Activated naive CD4-positive, alpha-beta T cell treated with anti-CD3 and anti-CD28 coated beads, Interleukin-2, amount 50 U/mL, for 72 hours (primary cell): ENCODE measurements around the gene OGFR. TPM values are rescaled to one million over a fixed set of nuclear protein-coding genes. Genes with fewer than 3 reads are reported as not detected.

ENCODE experiments used
- ATAC-seq, 2 donors: fragments of 150-1000 bp; cut with Tn5 transposase; 2 replicates each; pipeline ENCODE4 v1.10.0; 2021; ENCODE audit warnings: mild to moderate bottlenecking in 2 of 2, moderate library complexity in 2 of 2
- DNase-seq, 2 donors: peaks; one replicate each; pipeline ENCODE4 v3.0.0; 2021 to 2022; ENCODE audit warnings: low spot score in 2 of 2
- H3K27ac Mint-ChIP-seq, 2 donors: one replicate each; pipeline ENCODE4 v1.8.0; 2022; ENCODE audit warnings: mild to moderate bottlenecking in 2 of 2, mixed read lengths in 2 of 2
- H3K36me3 Mint-ChIP-seq, 2 donors: one replicate each; pipeline ENCODE4 v1.8.0; 2022; ENCODE audit warnings: mixed read lengths in 2 of 2
- H3K9me3 Mint-ChIP-seq, 2 donors: one replicate each; pipeline ENCODE4 v1.8.0; 2022; ENCODE audit warnings: mixed read lengths in 2 of 2
- total RNA-seq, 2 donors: library from RNA; stranded (reverse); gene quantifications; one replicate each; pipeline ENCODE4 v1.2.3, GENCODE V29; 2022

OGFR gene
- total RNA-seq, 2 donors from 2014 or later = 32.9 to 51.6 TPM

DNA sequence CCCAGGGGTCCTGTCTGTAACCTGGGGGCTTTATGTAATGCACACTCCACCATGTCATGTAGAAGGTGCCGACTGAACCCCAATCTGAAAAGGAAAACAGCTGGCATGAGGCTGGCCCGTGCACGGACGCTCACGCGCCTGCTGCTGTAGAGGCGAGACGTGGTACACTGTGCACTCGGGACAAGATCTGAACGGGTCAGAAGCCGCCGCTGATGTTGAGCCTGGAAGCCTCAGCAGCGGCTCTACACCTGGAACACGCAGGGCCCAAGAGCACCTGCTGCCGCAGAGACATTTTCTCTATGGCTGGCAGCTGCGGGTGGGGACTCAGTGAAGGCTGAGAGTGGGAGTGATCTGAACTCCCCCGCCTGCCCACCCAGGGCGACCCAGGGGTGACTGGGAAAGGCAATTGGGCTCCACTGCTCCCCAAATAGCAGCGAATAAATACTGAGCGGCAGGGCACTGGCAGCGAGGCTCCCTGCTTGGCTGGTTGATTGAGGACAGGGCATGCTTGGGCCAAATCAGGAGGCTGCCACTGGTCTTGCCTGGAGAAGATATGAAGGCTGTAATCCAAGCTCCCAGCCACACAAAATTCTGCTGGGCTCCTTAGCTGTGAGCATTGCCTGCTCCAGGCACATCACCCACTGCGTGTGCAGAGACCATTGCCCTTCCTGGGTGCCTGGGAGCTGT lies 2.5 kb upstream of the OGFR start:
- H3K27ac Mint-ChIP-seq = no peak overlapping the region
- H3K9me3 Mint-ChIP-seq = no peaks in the 10 kb centered on the region
- H3K36me3 Mint-ChIP-seq = peaks cover 5 to 14% of the 10 kb centered on the region in 2 donors
- ATAC-seq (no peak), DNase-seq (no peak)

DNA sequence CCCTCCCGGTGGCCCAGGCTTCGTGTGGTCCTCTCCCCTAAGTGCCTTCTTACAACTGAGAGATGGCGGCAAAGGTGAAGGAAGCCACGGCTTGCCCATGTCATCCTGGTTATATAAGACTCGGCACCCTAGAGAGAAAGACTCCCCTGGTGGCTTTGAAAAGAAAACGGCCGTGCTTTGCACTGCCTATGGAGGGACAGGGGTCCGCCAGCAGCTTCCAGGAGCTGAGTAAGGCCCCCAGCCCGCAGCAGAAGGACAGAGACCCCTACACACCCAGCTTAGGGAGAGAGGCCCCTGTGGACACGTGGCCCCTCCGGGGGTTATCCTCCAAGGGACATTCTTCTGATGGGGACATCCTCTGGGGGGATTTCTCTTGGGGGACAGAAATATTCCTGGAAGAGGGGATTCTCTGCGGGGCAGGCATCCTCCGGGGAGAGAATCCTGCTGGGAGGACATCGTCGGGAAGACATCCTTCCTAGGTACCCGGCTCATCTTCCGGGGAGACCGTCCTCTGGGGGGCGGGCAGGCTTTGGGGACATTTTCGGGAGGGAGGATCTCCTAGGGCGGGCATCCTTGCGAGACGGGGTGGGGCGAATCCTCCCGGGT lies 511 bp upstream of the OGFR start:
- Mint-ChIP-seq H3K36me3 (peaks cover under 1 to 5% of the 10 kb centered on the region in 2 donors), H3K9me3 (no peaks in the 10 kb centered on the region), H3K27ac (peak overlapping the region; percentile 50 to 88)
- DNase-seq (no peak), ATAC-seq (peak; percentile 10 to 14)

DNA sequence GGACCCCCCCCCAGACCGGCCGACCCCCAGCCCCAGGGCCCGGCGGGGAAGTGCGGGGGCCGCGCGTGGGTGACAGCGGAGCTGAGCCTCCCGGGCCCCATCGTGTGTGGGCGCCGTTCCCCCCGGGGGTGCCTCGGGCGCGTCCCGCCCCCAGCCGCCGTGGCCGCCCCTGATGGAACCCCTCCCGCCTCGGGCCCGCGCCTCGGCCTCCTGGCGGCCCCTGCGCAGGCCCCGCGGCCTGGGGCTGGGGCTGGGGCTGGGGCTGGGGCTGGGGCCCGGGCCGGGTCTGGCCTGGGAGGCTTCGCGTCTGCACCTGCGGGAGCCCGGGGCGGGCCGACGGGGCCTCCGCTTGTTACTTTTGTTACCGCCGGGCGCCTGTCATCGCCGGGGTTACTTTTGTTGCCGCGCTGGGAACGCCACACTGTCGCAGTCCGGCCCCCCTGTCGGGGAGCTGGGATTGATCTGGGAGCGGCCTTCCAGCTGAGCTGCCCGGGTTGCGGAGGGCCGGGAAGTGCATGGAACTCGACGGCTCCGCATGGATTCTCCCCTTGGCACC lies 598 bp downstream of the OGFR start:
- peak; percentile 19 to 34 for ATAC-seq
- peaks cover 0 to 5% of the 10 kb centered on the region in 2 donors for H3K36me3 Mint-ChIP-seq
- H3K9me3 Mint-ChIP-seq = no peaks in the 10 kb centered on the region
- peak overlapping the region in 1 of 2 donors; percentile 88 for H3K27ac Mint-ChIP-seq
- DNase-seq = no peak

DNA sequence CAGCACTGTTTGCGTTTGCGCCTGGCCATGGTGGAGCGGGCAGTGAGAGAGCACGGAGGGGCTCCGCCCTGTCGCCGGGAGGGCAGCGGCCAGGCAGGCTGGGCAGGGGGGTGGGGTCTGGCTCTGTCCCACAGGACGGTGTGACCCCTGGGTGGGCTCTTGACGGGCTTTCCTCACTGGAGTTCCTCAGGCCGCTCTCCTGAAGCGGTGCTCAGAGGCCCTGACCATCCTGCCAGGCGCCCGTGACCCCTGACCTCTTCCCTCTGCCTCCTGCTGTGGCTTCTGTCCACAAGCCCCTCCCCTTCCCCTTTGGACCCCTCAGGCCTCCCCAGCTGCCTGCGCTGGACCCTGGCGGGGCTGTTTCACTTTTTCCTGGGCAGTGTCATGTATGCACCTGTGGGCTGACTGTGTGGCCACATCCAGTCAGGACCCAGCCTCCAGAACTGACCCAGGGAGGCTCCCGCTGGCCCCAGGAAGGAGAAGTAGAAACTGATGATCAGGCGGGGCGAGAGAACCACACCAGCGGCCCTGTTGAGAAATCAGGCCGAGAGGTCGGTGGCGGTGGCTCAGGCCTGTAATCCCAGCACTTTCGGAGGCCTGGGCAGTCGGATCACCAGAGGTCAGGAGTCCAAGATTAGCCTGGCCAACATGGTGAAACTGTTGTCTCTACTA lies 1.2 kb downstream of the OGFR start:
- Mint-ChIP-seq H3K36me3 (peaks cover 0 to 5% of the 10 kb centered on the region in 2 donors), H3K27ac (peak overlapping the region; percentile 50 to 76), H3K9me3 (no peaks in the 10 kb centered on the region)
- no peak for ATAC-seq
- no peak for DNase-seq

DNA sequence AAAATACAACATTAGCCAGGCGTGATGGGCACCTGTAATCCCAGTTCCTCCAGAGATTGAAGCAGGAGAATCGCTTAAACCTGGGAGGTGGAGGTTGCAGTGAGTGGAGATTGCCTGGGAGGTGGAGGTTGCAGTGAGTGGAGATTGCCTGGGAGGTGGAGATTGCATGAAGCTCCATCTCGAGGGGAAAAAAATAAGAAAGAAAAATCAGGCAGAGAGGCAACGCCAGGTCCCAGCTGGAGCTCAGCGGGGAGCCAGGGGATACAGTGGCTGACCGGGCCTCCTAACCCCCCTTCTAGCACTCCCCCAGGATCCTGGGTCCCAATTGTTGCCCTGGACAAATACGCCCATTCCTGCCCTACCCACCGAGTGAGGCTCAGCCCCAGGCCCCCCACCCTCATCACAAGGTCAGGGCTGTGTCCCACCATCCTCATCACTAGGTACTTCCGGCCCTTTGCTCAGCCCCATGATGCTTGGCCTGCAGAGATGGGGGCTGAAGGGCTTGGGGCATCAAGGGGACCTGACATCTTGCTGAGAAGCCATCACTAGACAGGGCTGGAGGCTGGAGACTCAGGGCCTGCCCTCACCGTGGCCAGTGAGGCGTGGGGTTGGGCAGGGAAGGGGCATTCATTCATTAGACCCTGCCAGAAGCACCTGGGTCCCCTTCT lies 1.9 kb downstream of the OGFR start:
- Mint-ChIP-seq H3K9me3 (no peaks in the 10 kb centered on the region), H3K36me3 (peaks cover 0 to 5% of the 10 kb centered on the region in 2 donors), H3K27ac (peak overlapping the region in 1 of 2 donors; percentile 76)
- no peak for ATAC-seq
- no peak for DNase-seq

DNA sequence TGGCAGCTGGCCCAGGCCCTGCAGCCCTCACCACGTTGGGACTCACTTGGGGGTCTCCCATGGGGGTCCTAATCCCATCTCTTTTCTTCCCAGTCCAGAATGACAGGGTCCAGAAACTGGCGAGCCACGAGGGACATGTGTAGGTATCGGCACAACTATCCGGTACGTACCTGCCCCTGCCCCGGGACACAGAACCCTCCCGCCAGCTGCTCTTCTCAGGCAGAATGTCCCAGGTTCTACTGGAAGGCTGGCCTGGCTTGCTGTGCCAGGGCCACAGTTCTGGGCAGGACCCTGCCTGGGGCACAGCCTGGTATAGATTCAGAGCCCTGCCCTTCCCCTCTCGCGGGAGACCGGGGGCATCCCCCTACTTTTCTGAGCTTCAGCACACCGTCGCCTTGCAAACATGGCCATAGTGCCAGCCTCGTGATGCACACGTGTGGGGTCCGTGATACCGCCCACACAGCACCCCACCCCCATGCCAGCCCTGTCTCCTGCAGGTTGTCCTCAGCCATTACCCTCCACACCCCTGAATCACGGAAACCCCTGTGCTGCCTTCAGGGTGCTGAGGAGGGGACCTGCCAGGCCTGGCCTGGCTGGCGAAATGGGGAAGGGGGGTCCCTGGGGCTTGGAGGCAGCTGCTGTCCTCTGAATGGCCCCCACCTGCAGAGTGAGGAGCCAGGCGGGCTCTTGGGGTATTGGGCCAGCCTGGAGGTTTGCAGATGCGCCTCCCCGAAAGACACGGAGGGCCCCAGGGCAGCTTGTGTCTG lies 3.0 kb downstream of the OGFR start:
- DNase-seq (no peak), ATAC-seq (no peak)
- H3K27ac Mint-ChIP-seq = no peak overlapping the region
- H3K9me3 Mint-ChIP-seq = no peaks in the 10 kb centered on the region
- H3K36me3 Mint-ChIP-seq = peaks cover 0 to 5% of the 10 kb centered on the region in 2 donors

DNA sequence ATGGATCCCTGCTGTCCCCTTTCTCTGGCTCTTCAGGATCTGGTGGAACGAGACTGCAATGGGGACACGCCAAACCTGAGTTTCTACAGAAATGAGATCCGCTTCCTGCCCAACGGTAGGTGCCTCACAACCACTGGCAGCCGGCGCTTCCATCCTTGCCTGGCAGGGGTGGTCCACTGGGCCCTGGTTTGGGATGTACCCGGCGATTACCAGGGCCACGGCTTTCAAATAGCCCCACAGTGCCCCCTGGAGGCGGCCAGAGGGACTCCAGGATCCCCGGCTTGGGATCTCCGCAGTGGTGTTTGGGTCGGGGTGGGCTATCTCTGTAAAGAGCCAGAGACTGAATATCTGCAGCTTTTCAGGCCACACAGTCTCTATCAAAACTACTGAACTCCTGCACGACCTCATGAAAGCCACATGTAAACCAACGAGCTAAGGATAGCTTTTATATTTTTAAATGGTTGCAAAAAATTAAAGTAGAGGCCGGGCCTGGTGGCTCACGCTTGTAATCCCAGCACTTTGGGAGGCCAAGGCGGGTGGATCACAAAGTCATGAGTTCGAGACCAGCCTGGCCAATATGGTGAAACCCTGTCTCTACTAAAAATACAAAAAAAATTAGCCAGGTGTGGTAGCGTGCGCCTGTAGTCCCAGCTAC lies 3.7 kb downstream of the OGFR start:
- Mint-ChIP-seq H3K36me3 (peaks cover 0 to 5% of the 10 kb centered on the region in 2 donors), H3K27ac (peak overlapping the region in 1 of 2 donors; percentile 22), H3K9me3 (no peaks in the 10 kb centered on the region)
- DNase-seq = peak in 1 of 2 donors; percentile 85
- peak; percentile 55 to 68 for ATAC-seq

DNA sequence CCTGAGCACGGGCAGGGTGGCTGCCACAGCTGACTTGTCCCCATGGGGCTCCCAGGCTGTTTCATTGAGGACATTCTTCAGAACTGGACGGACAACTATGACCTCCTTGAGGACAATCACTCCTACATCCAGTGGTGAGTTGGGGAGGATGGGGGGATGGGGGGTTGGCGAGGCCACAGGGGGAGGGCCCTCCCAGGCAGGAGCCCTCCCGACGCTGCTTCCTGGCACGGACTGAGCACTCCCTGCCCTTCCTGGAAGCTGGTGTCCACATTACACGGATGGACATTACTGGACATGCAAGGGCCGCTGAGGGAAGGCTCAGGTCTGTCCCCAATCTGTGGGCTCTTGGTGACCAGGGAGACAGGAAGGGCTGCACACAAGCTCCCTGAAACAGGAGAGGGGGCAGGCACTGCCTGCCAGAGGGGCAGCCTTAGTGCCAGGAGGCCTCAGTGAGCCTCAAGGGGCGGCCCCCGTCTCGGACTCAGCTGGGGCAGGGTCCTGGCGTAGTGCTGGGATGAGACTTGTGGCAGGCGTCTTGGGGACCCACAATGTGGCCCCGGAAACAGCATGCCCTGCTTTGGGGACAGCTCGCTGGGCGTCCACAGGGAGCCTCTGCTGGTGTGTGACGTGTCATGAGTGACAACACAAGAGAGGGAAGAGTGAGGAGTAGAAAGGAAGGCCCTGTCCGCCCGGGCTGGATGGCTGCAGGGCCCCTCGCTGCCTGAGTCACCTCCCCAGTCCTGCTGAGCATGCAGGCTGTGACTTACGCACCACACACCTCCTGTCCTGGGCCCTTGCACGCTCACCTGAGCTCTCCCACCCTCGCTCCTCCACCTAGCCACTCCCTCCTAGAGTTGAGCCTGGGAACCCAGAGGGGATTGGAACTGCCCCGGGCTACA lies 5.1 kb downstream of the OGFR start:
- no peaks in the 10 kb centered on the region for H3K9me3 Mint-ChIP-seq
- no peaks in the 10 kb centered on the region for H3K36me3 Mint-ChIP-seq
- DNase-seq (no peak), ATAC-seq (no peak)
- no peak overlapping the region for H3K27ac Mint-ChIP-seq

DNA sequence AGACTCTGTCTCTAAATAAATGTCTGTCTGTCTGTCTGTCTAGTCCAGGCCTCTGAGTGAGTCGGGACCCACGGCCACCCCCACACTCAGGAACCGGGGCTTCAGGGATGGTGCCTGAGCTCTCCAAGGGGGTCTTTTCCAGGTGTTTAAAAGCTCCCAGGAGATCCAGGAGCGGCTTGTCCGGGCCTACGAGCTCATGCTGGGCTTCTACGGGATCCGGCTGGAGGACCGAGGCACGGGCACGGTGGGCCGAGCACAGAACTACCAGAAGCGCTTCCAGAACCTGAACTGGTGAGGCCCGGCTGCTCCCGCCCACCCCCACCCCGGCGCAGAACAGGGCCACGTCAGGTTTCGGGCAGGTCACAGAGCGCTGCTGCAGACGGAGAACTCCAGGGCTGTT lies 6.7 kb downstream of the OGFR start:
- no peak overlapping the region for H3K27ac Mint-ChIP-seq
- DNase-seq = no peak
- no peaks in the 10 kb centered on the region for H3K36me3 Mint-ChIP-seq
- no peak for ATAC-seq
- H3K9me3 Mint-ChIP-seq = no peaks in the 10 kb centered on the region

DNA sequence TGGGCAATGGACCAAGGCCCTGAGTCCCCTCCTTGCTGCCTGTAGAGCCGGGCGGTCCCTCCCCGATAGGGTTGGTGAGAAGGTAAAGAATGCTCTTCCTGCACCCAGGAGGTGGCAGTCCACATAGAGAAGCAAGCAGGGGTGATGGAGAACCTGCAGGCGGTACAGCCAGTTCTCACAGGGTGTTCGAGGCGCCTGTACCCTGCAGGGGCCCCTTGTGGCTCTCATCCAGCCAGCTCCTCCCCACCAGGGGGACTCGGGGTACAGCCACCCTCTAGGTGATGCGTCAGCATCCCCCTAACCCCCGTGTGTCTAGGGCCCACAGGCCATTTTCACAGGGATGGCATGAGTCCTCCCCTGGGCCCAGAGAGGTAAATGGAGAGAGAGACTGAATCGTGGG lies 7.1 kb downstream of the OGFR start:
- Mint-ChIP-seq H3K9me3 (no peaks in the 10 kb centered on the region), H3K27ac (peak overlapping the region in 1 of 2 donors; percentile 79), H3K36me3 (no peaks in the 10 kb centered on the region)
- ATAC-seq (no peak), DNase-seq (no peak)

DNA sequence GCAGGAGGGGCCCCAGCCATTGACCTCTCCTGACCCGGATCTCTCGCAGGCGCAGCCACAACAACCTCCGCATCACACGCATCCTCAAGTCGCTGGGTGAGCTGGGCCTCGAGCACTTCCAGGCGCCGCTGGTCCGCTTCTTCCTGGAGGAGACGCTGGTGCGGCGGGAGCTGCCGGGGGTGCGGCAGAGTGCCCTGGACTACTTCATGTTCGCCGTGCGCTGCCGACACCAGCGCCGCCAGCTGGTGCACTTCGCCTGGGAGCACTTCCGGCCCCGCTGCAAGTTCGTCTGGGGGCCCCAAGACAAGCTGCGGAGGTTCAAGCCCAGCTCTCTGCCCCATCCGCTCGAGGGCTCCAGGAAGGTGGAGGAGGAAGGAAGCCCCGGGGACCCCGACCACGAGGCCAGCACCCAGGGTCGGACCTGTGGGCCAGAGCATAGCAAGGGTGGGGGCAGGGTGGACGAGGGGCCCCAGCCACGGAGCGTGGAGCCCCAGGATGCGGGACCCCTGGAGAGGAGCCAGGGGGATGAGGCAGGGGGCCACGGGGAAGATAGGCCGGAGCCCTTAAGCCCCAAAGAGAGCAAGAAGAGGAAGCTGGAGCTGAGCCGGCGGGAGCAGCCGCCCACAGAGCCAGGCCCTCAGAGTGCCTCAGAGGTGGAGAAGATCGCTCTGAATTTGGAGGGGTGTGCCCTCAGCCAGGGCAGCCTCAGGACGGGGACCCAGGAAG lies 7.7 kb downstream of the OGFR start:
- DNase-seq = no peak
- Mint-ChIP-seq H3K27ac (no peak overlapping the region), H3K9me3 (no peaks in the 10 kb centered on the region), H3K36me3 (no peaks in the 10 kb centered on the region)
- no peak for ATAC-seq

DNA sequence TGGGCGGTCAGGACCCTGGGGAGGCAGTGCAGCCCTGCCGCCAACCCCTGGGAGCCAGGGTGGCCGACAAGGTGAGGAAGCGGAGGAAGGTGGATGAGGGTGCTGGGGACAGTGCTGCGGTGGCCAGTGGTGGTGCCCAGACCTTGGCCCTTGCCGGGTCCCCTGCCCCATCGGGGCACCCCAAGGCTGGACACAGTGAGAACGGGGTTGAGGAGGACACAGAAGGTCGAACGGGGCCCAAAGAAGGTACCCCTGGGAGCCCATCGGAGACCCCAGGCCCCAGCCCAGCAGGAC lies 8.2 kb downstream of the OGFR start:
- Mint-ChIP-seq H3K36me3 (no peaks in the 10 kb centered on the region), H3K9me3 (no peaks in the 10 kb centered on the region), H3K27ac (no peak overlapping the region)
- ATAC-seq (no peak), DNase-seq (no peak)

DNA sequence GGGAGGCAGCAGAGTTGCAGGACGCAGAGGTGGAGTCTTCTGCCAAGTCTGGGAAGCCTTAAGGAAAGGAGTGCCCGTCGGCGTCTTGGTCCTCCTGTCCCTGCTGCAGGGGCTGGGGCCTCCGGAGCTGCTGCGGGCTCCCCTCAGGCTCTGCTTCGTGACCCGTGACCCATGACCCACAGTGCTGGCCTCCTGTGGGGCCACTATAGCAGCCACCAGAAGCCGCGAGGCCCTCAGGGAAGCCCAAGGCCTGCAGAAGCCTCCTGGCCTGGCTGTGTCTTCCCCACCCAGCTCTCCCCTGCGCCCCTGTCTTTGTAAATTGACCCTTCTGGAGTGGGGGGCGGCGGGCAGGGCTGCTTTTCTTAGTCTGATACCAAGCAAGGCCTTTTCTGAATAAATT lies 9.0 kb downstream of the OGFR start:
- H3K9me3 Mint-ChIP-seq = no peaks in the 10 kb centered on the region
- no peak for ATAC-seq
- H3K36me3 Mint-ChIP-seq = no peaks in the 10 kb centered on the region

DNA sequence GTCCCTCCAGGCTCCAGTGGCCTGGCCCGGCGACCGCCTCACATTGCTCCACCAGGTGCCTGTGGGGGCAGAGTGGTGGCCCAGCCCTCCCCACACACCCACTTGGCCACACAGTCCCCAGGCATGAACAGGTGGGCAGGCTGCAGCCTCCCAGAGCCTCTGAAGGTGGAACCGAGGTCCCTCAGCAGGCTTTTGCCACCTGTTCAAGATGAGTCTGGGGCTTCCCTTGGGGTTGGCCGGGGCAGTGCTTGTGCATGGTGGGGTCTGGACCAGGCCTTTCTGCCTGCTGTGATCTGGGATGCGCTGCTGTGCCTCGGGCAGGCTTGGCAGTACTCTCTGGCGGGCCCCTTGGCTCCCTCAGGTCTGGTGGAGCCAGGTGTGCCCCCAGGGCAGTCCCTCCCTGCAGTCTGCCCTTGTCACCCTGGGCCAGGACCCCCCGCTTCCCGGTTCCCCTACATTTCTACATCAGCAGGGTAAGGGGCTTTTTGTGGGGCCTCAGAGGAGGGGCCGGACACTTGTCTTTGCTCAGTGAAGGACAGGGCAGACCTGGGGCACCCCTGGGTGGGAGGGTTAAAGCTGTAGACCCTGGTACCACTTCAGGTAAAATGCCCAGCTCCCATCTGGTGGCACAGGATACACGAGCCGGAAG lies 9.5 kb downstream of the OGFR start:
- H3K27ac Mint-ChIP-seq = peak overlapping the region in 1 of 2 donors; percentile 9
- ATAC-seq (no peak), DNase-seq (no peak)
- no peaks in the 10 kb centered on the region for H3K9me3 Mint-ChIP-seq
- no peaks in the 10 kb centered on the region for H3K36me3 Mint-ChIP-seq

More for the DNA sequence above, 9.0 kb downstream of the OGFR start:
- DNase-seq = no peak
- no peak overlapping the region for H3K27ac Mint-ChIP-seq
